Measurements from ENCODE around the gene ALKAL2. TPM values are rescaled to one million over a fixed set of nuclear protein-coding genes. Genes with fewer than 3 reads are reported as not detected.
A peak's percentile ranks its signal among the peaks of the same experiment; 100 is the strongest.

Gene ALKAL2
- total and polyA plus RNA-seq, 2 of the 13 experiments (the other 11 are each of a cell fraction or from before 2014, with no cell fraction given), result 0.22 to 1.7 TPM

- TF ChIP-seq MBNL3 (CRISPR knock-in tag; conservative IDR thresholded peaks at IDR 0.05) (no peak), FOXO4 (CRISPR knock-in tag; conservative IDR thresholded peaks at IDR 0.05) (no peak), ARID5B (CRISPR knock-in tag; IDR thresholded peaks at IDR 0.05) (peak; percentile 30; the same call in 1 of the 2 replicates), ZBTB8A (CRISPR knock-in tag; IDR thresholded peaks at IDR 0.05; ENCODE audit: borderline replicate concordance, low read depth) (no peak), TIGD3 (CRISPR knock-in tag; IDR thresholded peaks at IDR 0.05; ENCODE audit: borderline replicate concordance) (no peak), ZNF33A (CRISPR knock-in tag; IDR thresholded peaks at IDR 0.05; ENCODE audit: borderline replicate concordance) (no peak), BCLAF1 (IDR thresholded peaks at IDR 0.05) (no peak), ZNF20 (CRISPR knock-in tag; IDR thresholded peaks at IDR 0.05) (no peak), ZNF343 (CRISPR knock-in tag; IDR thresholded peaks at IDR 0.05) (no peak), ZFP41 (CRISPR knock-in tag; IDR thresholded peaks at IDR 0.05; ENCODE audit: borderline replicate concordance) (no peak), GFI1 (CRISPR knock-in tag; IDR thresholded peaks at IDR 0.05; ENCODE audit: borderline replicate concordance) (0 out of 2 replicates have a peak, but pooled peaks have one; percentile 26), RARG (CRISPR knock-in tag; IDR thresholded peaks at IDR 0.05; ENCODE audit: low read depth) (no peak), NR2F1 (CRISPR knock-in tag; IDR thresholded peaks at IDR 0.05) (no peak), REXO4 (CRISPR knock-in tag; IDR thresholded peaks at IDR 0.05; ENCODE audit: borderline replicate concordance) (no peak), ZNF580 (CRISPR knock-in tag; IDR thresholded peaks at IDR 0.05; ENCODE audit: borderline replicate concordance, low read depth) (no peak), EZH2 (conservative IDR thresholded peaks at IDR 0.05; ENCODE audit: low read depth, low read length) (peak; percentile 78; the same call in 1 of the 2 replicates), SRY (CRISPR knock-in tag; IDR thresholded peaks at IDR 0.05) (peak; percentile 74; the same call in 1 of the 2 replicates)
These were observed 1.6 kb upstream of the ALKAL2 start (continued) for GRCh38 chr2:289362-290089.

All from HepG2 (cell line).